HepG2 (cell line): Measurements from ENCODE around the gene ZFP90. TPM values are rescaled to one million over a fixed set of nuclear protein-coding genes. Genes with fewer than 3 reads are reported as not detected.

Experiments used
- ARHGAP35 ChIP-seq: sonication (generic); formaldehyde crosslinking; IDR thresholded peaks from 2 replicates; pipeline ENCODE4 v1.9.0; 2022; ENCODE audit warnings: mild to moderate bottlenecking, inconsistent platforms, moderate library complexity, missing genetic modification reagents, borderline replicate concordance
- ARNT ChIP-seq: fragments of 450-650 bp; IDR thresholded peaks from 2 replicates; pipeline ENCODE4 v1.6.1; 2017
- BORCS8-MEF2B ChIP-seq: sonication (generic); formaldehyde crosslinking; IDR thresholded peaks from 2 replicates; pipeline ENCODE4 v1.8.0; 2022; ENCODE audit warnings: mild to moderate bottlenecking, missing genetic modification reagents
- NBN ChIP-seq: fragments of 450-650 bp; conservative IDR thresholded peaks from 2 replicates; pipeline ENCODE4 v1.6.1; 2017
- NR3C1 ChIP-seq: sonication (generic); formaldehyde crosslinking; IDR thresholded peaks from 2 replicates; pipeline ENCODE4 v1.4.0; 2020; ENCODE audit warnings: missing genetic modification reagents
- RARG ChIP-seq: sonication (generic); formaldehyde crosslinking; IDR thresholded peaks from 2 replicates; pipeline ENCODE4 v1.4.0; 2020; ENCODE audit warnings: low read depth, mild to moderate bottlenecking, missing genetic modification reagents
- SRF ChIP-seq: IDR thresholded peaks from 2 replicates; pipeline ENCODE4 v1.6.1; 2011; ENCODE audit warnings: mild to moderate bottlenecking, low read depth, low read length, moderate library complexity
- ZKSCAN8 ChIP-seq: IDR thresholded peaks from 2 replicates; pipeline ENCODE4 v1.6.1; 2016; ENCODE audit warnings: borderline replicate concordance, missing genetic modification reagents, missing compliant biosample characterization
- ZNF12 ChIP-seq: sonication (generic); formaldehyde crosslinking; IDR thresholded peaks from 2 replicates; pipeline ENCODE4 v1.5.0; 2020; ENCODE audit warnings: missing genetic modification reagents
- ZNF317 ChIP-seq: sonication (generic); formaldehyde crosslinking; IDR thresholded peaks from 2 replicates; pipeline ENCODE4 v1.5.0; 2020; ENCODE audit warnings: mild to moderate bottlenecking, missing genetic modification reagents
- ZNF430 ChIP-seq: sonication (generic); formaldehyde crosslinking; IDR thresholded peaks from 2 replicates; pipeline ENCODE4 v1.9.0; 2021; ENCODE audit warnings: mild to moderate bottlenecking, missing genetic modification reagents
- ZNF44 ChIP-seq: sonication (generic); formaldehyde crosslinking; IDR thresholded peaks from 2 replicates; pipeline ENCODE4 v1.5.1; 2020; ENCODE audit warnings: mild to moderate bottlenecking, missing genetic modification reagents
- ZNF703 ChIP-seq: sonication (generic); formaldehyde crosslinking; IDR thresholded peaks from 2 replicates; pipeline ENCODE4 v1.5.1; 2020; ENCODE audit warnings: missing genetic modification reagents, mild to moderate bottlenecking, moderate library complexity, borderline replicate concordance
- ZSCAN9 ChIP-seq: IDR thresholded peaks from 2 replicates; pipeline ENCODE4 v1.6.1; 2016; ENCODE audit warnings: borderline replicate concordance
- polyA plus RNA-seq, 8 experiments: library from polyadenylated mRNA; depleted of rRNA in 3 of 8; stranded (reverse) in 7 of 8; unstranded in 1 of 8; fragments of >200 nt; fragmentation: Illumina TruSeq in 4 of 8; extraction: Trizol in 4 of 8; gene quantifications; 2 replicates each; pipeline versions ENCODE4 v1.2.1 to v1.2.3, GENCODE V29; 2011 to 2016; ENCODE audit warnings: low read depth in 4 of 8, missing spikeins in 1 of 8, mixed read lengths in 1 of 8; ENCODE audit not compliant: insufficient read depth in 1 of 8
- total RNA-seq, 5 experiments: library from RNA; depleted of rRNA; stranded (reverse); fragments of >200 nt; fragmentation: Illumina TruSeq; extraction: Trizol; gene quantifications; 2 replicates each; pipeline ENCODE4 v1.2.3, GENCODE V29; 2016; ENCODE audit warnings: low read depth in 1 of 5
- TF ChIP-seq, protein P1 (sequence below): sonication (generic); formaldehyde crosslinking; IDR thresholded peaks from 2 replicates; pipeline ENCODE4 v1.5.1; 2020; ENCODE audit warnings: mild to moderate bottlenecking, missing genetic modification reagents, moderate library complexity
- TF ChIP-seq, protein P2 (sequence below): sonication (generic); formaldehyde crosslinking; IDR thresholded peaks from 2 replicates; pipeline ENCODE4 v1.8.1; 2023; ENCODE audit warnings: mild to moderate bottlenecking, moderate library complexity, missing genetic modification reagents
- TF ChIP-seq, protein P3 (sequence below): sonication (generic); formaldehyde crosslinking; IDR thresholded peaks from 2 replicates; pipeline ENCODE4 v1.5.0; 2020; ENCODE audit warnings: mild to moderate bottlenecking, low read depth, missing genetic modification reagents, borderline replicate concordance
- TF ChIP-seq, protein P4 (sequence below): sonication (generic); formaldehyde crosslinking; IDR thresholded peaks from 2 replicates; pipeline ENCODE4 v1.8.0; 2022; ENCODE audit warnings: mild to moderate bottlenecking, missing genetic modification reagents
- TF ChIP-seq, protein P5 (sequence below): sonication (generic); formaldehyde crosslinking; IDR thresholded peaks from 2 replicates; pipeline ENCODE4 v1.4.0; 2020; ENCODE audit warnings: mild to moderate bottlenecking, missing genetic modification reagents
- TF ChIP-seq, protein P6 (sequence below): sonication (generic); formaldehyde crosslinking; IDR thresholded peaks from 2 replicates; pipeline ENCODE4 v1.5.0; 2020; ENCODE audit warnings: missing genetic modification reagents, mild to moderate bottlenecking, borderline replicate concordance
- TF ChIP-seq, protein P7 (sequence below), 2 experiments: IDR thresholded peaks; 2 replicates each; pipeline ENCODE4 v1.6.1; 2011 to 2012; ENCODE audit warnings: low read length in 2 of 2, borderline replicate concordance in 1 of 2, low read depth in 1 of 2, mild to moderate bottlenecking in 1 of 2, moderate library complexity in 1 of 2

ZFP90 gene
- total and polyA plus RNA-seq, 2 of the 13 experiments (the other 11 are each of a cell fraction or from before 2014, with no cell fraction given): 17.6 to 18.9 TPM

DNA sequence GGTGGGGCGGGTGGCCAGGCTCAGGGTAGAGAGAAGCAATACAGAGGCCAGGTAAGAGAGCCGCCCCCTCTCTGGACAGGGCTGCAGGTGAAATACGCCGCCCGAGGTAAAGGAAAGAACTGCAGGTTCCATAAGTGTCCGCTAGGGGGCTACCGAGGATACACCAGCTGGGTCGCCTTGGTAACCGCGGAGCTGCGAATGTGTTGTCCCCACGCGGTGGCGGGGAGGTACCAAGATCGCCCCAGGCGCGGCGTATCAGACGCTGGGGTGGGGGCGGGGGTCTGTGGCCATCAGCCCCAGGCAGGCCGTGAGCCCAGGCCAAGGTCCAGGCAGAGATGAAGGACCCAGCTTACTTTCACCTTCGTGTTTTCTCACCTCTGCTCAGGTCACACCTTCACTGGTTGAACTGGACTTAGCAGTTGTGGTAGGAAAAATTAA is 18.4 kb upstream of the ZFP90 start (continued):
- TF ChIP-seq, protein P1, sequence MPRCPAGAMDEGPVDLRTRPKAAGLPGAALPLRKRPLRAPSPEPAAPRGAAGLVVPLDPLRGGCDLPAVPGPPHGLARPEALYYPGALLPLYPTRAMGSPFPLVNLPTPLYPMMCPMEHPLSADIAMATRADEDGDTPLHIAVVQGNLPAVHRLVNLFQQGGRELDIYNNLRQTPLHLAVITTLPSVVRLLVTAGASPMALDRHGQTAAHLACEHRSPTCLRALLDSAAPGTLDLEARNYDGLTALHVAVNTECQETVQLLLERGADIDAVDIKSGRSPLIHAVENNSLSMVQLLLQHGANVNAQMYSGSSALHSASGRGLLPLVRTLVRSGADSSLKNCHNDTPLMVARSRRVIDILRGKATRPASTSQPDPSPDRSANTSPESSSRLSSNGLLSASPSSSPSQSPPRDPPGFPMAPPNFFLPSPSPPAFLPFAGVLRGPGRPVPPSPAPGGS: no peak; the same call in 1 of the 2 replicates
- TF ChIP-seq ZNF430 (peak; percentile 66; the same call in 1 of the 2 replicates), NR3C1 (CRISPR knock-in tag) (no peak), NBN (no peak), ZKSCAN8 (CRISPR knock-in tag) (peak; percentile 36; the same call in 1 of the 2 replicates), ARNT (no peak), ZNF44 (0 out of 2 replicates have a peak, but pooled peaks have one; percentile 65), ZNF12 (CRISPR knock-in tag) (0 out of 2 replicates have a peak, but pooled peaks have one; percentile 17), ARHGAP35 (CRISPR knock-in tag) (no peak), ZNF703 (CRISPR knock-in tag) (no peak), ZNF317 (CRISPR knock-in tag) (no peak), RARG (CRISPR knock-in tag) (no peak), SRF (no peak), BORCS8-MEF2B (peak; percentile 82), ZSCAN9 (no peak)
- TF ChIP-seq, protein P2, sequence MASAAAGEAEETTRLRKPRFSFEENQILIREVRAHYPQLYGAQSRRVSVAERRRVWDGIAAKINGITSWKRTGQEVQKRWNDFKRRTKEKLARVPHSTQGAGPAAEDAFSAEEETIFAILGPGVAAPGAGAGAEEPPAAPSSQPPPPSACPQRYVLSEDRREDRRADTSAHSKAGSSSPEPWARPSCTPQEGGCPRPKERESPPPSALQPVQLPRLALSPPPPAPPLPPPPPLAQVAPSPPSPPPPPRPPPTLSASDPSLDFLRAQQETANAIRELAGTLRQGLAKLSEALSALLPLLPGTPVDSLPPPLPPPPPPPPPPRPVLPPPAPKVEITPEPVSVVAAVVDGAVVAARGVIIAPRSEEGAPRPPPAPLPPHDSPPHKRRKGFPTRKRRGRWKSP (CRISPR knock-in tag): no peak
- TF ChIP-seq, protein P3, sequence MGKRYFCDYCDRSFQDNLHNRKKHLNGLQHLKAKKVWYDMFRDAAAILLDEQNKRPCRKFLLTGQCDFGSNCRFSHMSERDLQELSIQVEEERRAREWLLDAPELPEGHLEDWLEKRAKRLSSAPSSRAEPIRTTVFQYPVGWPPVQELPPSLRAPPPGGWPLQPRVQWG (CRISPR knock-in tag): no peak
- TF ChIP-seq, protein P4, sequence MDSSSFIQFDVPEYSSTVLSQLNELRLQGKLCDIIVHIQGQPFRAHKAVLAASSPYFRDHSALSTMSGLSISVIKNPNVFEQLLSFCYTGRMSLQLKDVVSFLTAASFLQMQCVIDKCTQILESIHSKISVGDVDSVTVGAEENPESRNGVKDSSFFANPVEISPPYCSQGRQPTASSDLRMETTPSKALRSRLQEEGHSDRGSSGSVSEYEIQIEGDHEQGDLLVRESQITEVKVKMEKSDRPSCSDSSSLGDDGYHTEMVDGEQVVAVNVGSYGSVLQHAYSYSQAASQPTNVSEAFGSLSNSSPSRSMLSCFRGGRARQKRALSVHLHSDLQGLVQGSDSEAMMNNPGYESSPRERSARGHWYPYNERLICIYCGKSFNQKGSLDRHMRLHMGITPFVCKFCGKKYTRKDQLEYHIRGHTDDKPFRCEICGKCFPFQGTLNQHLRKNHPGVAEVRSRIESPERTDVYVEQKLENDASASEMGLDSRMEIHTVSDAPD (CRISPR knock-in tag): no peak
- TF ChIP-seq, protein P5, sequence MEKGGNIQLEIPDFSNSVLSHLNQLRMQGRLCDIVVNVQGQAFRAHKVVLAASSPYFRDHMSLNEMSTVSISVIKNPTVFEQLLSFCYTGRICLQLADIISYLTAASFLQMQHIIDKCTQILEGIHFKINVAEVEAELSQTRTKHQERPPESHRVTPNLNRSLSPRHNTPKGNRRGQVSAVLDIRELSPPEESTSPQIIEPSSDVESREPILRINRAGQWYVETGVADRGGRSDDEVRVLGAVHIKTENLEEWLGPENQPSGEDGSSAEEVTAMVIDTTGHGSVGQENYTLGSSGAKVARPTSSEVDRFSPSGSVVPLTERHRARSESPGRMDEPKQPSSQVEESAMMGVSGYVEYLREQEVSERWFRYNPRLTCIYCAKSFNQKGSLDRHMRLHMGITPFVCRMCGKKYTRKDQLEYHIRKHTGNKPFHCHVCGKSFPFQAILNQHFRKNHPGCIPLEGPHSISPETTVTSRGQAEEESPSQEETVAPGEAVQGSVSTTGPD (CRISPR knock-in tag): 0 out of 2 replicates have a peak, but pooled peaks have one; percentile 12
- TF ChIP-seq, protein P6, sequence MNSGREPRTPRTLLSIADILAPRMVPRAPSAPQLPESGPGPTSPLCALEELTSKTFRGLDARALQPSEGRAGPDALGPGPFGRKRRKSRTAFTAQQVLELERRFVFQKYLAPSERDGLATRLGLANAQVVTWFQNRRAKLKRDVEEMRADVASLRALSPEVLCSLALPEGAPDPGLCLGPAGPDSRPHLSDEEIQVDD: no peak
- TF ChIP-seq, protein P7, sequence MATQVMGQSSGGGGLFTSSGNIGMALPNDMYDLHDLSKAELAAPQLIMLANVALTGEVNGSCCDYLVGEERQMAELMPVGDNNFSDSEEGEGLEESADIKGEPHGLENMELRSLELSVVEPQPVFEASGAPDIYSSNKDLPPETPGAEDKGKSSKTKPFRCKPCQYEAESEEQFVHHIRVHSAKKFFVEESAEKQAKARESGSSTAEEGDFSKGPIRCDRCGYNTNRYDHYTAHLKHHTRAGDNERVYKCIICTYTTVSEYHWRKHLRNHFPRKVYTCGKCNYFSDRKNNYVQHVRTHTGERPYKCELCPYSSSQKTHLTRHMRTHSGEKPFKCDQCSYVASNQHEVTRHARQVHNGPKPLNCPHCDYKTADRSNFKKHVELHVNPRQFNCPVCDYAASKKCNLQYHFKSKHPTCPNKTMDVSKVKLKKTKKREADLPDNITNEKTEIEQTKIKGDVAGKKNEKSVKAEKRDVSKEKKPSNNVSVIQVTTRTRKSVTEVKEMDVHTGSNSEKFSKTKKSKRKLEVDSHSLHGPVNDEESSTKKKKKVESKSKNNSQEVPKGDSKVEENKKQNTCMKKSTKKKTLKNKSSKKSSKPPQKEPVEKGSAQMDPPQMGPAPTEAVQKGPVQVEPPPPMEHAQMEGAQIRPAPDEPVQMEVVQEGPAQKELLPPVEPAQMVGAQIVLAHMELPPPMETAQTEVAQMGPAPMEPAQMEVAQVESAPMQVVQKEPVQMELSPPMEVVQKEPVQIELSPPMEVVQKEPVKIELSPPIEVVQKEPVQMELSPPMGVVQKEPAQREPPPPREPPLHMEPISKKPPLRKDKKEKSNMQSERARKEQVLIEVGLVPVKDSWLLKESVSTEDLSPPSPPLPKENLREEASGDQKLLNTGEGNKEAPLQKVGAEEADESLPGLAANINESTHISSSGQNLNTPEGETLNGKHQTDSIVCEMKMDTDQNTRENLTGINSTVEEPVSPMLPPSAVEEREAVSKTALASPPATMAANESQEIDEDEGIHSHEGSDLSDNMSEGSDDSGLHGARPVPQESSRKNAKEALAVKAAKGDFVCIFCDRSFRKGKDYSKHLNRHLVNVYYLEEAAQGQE (IDR thresholded peaks at IDR 0.05; ENCODE audit: borderline replicate concordance in 1 of 2, low read depth in 1 of 2, low read length in 2 of 2): no peak
